Panc1 (cell line): ENCODE data around the gene PRKG1. TPM values are rescaled to one million over a fixed set of nuclear protein-coding genes. Genes with fewer than 3 reads are reported as not detected.

Experiments used
- ATAC-seq: fragments of 200-7000 bp; cut with Tn5 transposase; 2 replicates; pipeline ENCODE4 v1.9.1; 2020; ENCODE audit warnings: mild to moderate bottlenecking, moderate library complexity
- BruUV-seq: library from RNA; stranded (reverse); fragments of 400-500 nt; replicated peaks from 2 replicates; lab custom pipeline; 2021; lab: Mats Ljungman, UMichigan
- CTCF ChIA-PET: fragments of 300-600 bp; sonication (Branson Sonifier 250); formaldehyde crosslinking; loops from one replicate; lab custom pipeline; 2022; ENCODE audit warnings: antibody characterized with exemption; lab: Charles Lee
- POLR2A ChIA-PET: fragments of 300-600 bp; sonication (Branson Sonifier 250); formaldehyde crosslinking; loops from one replicate; lab custom pipeline; 2022; ENCODE audit warnings: antibody characterized with exemption; lab: Charles Lee
- DNase-seq: peaks from one replicate; pipeline ENCODE4 v3.0.0-alpha.2; 2010; ENCODE audit warnings: low read depth, low spot score
- H3K27ac ChIP-seq: 2 replicates; pipeline ENCODE4 v1.5.1; 2011; ENCODE audit warnings: mild to moderate bottlenecking, low read length, inconsistent platforms
- H3K27me3 ChIP-seq: fragments of 200-500 bp; sonication (Bioruptor generic); 2 replicates; pipeline ENCODE4 v1.6.0; 2014; ENCODE audit warnings: low read length, inconsistent platforms; ENCODE audit not compliant: control insufficient read depth, insufficient read depth
- H3K36me3 ChIP-seq: fragments of 200-500 bp; sonication (Bioruptor generic); 2 replicates; pipeline ENCODE4 v1.5.1; 2014; ENCODE audit warnings: inconsistent platforms, mild to moderate bottlenecking, low read length, moderate library complexity; ENCODE audit not compliant: control insufficient read depth, insufficient read depth
- H3K4me1 ChIP-seq: 2 replicates; pipeline ENCODE4 v1.5.1; 2011; ENCODE audit warnings: inconsistent platforms, mild to moderate bottlenecking, low read length, moderate library complexity; ENCODE audit not compliant: control insufficient read depth, insufficient read depth
- H3K4me3 ChIP-seq, 2 experiments: 2 replicates each; pipeline ENCODE4 v1.5.1; 2011 to 2012; ENCODE audit warnings: low read depth in 2 of 2, low read length in 2 of 2, mild to moderate bottlenecking in 2 of 2, inconsistent platforms in 1 of 2, moderate library complexity in 1 of 2
- H3K9me3 ChIP-seq: fragments of 200-500 bp; sonication (Bioruptor generic); 2 replicates; pipeline ENCODE4 v1.5.1; 2014; ENCODE audit warnings: low read depth, mild to moderate bottlenecking, inconsistent platforms, low read length, moderate library complexity; ENCODE audit not compliant: control insufficient read depth, insufficient read depth
- POLR2AphosphoS5 ChIP-seq: IDR thresholded peaks from 2 replicates; pipeline ENCODE4 v1.6.1; 2012; ENCODE audit warnings: mild to moderate bottlenecking, low read depth, low read length, moderate library complexity
- SIN3A ChIP-seq: IDR thresholded peaks from 2 replicates; pipeline ENCODE4 v1.6.1; 2012; ENCODE audit warnings: low read depth, mild to moderate bottlenecking, low read length, moderate library complexity, borderline replicate concordance; ENCODE audit not compliant: insufficient read depth
- TCF7L2 ChIP-seq: IDR thresholded peaks from 2 replicates; pipeline ENCODE4 v1.6.1; 2011; ENCODE audit warnings: mild to moderate bottlenecking, low read depth, low read length, inconsistent platforms
- in situ Hi-C: cut with HindIII; loops from 2 replicates; pipeline ENCODE4 v1.10.0; 2016; ENCODE audit warnings: low sequenced_read_pairs, low pct_unique_long_range_greater_than_20kb
- intact Hi-C: fragments of 100-400 bp; cut with micrococcal nuclease; formaldehyde crosslinking; loops from one replicate; pipeline ENCODE4 v1.10.0; 2022; ENCODE audit not compliant: unreplicated experiment
- total RNA-seq: library from RNA; stranded (reverse); gene quantifications from one replicate; pipeline ENCODE4 v1.2.1, GENCODE V29; 2021; ENCODE audit not compliant: unreplicated experiment
- TF ChIP-seq, protein P1 (sequence below), 2 experiments: IDR thresholded peaks; 2 replicates each; pipeline ENCODE4 v1.6.1; 2011 to 2012; ENCODE audit warnings: low read depth in 2 of 2, control low read depth in 1 of 2, low read length in 1 of 2, mild to moderate bottlenecking in 1 of 2, moderate library complexity in 1 of 2; ENCODE audit not compliant: insufficient read depth in 1 of 2
- TF ChIP-seq, protein P2 (sequence below): fragments of 450-650 bp; IDR thresholded peaks from 2 replicates; pipeline ENCODE4 v1.5.1; 2017; ENCODE audit warnings: mild to moderate bottlenecking

The PRKG1 gene
- total RNA-seq, 1 experiment from 2014 or later = 0.92 TPM

DNA sequence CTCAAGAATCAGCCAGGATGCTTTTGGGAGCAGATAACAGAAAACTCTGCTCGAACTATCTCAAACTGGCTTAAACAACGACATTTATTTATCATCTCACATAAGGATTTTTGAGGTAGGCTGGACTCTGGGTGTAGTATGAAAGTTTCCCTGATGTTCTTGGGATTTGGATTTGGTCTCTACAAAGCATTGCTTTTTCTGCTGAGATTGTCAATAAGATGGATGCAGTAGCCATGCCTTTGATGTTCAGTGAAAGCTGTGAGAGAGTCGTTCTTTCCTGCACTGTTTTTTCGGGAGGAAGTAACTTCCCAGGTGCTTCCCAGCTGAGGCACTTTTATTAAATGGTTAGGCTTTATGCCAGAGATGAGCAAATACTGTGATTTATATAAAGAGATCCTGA is 181.1 kb downstream of the PRKG1 start:
- intact Hi-C loops (no loop called here), in situ Hi-C loops (no loop called here)
- TF ChIP-seq SIN3A = no peak
- no peak for TF ChIP-seq POLR2AphosphoS5
- TF ChIP-seq, protein P1, sequence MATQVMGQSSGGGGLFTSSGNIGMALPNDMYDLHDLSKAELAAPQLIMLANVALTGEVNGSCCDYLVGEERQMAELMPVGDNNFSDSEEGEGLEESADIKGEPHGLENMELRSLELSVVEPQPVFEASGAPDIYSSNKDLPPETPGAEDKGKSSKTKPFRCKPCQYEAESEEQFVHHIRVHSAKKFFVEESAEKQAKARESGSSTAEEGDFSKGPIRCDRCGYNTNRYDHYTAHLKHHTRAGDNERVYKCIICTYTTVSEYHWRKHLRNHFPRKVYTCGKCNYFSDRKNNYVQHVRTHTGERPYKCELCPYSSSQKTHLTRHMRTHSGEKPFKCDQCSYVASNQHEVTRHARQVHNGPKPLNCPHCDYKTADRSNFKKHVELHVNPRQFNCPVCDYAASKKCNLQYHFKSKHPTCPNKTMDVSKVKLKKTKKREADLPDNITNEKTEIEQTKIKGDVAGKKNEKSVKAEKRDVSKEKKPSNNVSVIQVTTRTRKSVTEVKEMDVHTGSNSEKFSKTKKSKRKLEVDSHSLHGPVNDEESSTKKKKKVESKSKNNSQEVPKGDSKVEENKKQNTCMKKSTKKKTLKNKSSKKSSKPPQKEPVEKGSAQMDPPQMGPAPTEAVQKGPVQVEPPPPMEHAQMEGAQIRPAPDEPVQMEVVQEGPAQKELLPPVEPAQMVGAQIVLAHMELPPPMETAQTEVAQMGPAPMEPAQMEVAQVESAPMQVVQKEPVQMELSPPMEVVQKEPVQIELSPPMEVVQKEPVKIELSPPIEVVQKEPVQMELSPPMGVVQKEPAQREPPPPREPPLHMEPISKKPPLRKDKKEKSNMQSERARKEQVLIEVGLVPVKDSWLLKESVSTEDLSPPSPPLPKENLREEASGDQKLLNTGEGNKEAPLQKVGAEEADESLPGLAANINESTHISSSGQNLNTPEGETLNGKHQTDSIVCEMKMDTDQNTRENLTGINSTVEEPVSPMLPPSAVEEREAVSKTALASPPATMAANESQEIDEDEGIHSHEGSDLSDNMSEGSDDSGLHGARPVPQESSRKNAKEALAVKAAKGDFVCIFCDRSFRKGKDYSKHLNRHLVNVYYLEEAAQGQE (IDR thresholded peaks at IDR 0.05; ENCODE audit: insufficient read depth in 1 of 2, low read depth in 2 of 2, low read length in 1 of 2) = no peak
- no peak for TF ChIP-seq TCF7L2
- TF ChIP-seq, protein P2, sequence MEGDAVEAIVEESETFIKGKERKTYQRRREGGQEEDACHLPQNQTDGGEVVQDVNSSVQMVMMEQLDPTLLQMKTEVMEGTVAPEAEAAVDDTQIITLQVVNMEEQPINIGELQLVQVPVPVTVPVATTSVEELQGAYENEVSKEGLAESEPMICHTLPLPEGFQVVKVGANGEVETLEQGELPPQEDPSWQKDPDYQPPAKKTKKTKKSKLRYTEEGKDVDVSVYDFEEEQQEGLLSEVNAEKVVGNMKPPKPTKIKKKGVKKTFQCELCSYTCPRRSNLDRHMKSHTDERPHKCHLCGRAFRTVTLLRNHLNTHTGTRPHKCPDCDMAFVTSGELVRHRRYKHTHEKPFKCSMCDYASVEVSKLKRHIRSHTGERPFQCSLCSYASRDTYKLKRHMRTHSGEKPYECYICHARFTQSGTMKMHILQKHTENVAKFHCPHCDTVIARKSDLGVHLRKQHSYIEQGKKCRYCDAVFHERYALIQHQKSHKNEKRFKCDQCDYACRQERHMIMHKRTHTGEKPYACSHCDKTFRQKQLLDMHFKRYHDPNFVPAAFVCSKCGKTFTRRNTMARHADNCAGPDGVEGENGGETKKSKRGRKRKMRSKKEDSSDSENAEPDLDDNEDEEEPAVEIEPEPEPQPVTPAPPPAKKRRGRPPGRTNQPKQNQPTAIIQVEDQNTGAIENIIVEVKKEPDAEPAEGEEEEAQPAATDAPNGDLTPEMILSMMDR = no peak
- no TSS peak for BruUV-seq
- Histone ChIP-seq H3K36me3 (no peaks in the 10 kb centered on the region), H3K27ac (no peak overlapping the region), H3K9me3 (no peaks in the 10 kb centered on the region), H3K4me1 (no peaks in the 10 kb centered on the region), H3K27me3 (no peaks in the 10 kb centered on the region), H3K4me3 (no peak overlapping the region)
- POLR2A ChIA-PET = no interaction called here
- DNase-seq (no peak), ATAC-seq (no peak)
- CTCF ChIA-PET = no interaction called here

DNA sequence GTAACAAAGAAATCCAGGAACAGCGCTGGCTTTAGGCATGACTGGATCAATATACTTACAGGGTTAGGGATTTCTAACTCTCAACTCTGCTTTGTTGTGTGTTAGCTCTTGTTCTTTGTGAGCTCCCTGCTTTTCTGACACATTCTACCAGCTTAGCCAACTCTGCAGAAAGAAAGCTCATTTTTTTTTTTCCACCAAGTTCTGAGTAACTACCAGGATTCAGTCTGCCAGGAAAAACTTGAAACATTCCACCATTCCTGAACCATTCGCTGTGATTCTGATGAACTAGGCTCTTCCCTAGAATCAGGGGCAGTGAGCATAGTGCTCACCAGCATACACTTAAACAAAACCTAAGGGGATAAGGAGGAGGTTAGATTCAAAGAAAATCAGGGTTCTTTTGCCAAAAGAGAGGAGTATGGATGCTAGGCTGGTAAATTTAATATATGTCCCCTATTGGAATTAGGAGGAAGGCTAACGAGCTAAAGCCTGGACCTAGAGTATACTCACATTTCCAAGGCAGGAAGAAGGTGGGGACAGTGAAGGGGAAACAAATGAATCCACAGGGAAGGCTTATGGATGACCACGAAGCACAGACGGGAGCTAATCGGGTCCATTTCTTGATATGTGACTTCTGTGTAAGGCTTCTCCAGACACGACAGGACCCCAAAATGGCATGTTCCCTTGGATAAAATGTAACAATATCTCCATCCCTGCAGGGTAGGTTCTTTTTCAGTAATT is 183.4 kb downstream of the PRKG1 start:
- no peak overlapping the region for H3K27ac ChIP-seq
- in situ Hi-C loops = no loop called here
- H3K9me3 ChIP-seq = no peaks in the 10 kb centered on the region
- no TSS peak for BruUV-seq
- no peaks in the 10 kb centered on the region for H3K4me1 ChIP-seq
- CTCF ChIA-PET = interaction anchor here (0.6 kb wide), 1 partner anchor 19 kb away, joined by 3 read pairs; no protein-coding TSS in a partner anchor
- no peak overlapping the region for H3K4me3 ChIP-seq
- intact Hi-C loops = no loop called here
- no peaks in the 10 kb centered on the region for H3K27me3 ChIP-seq
- DNase-seq = no peak
- no peak for ATAC-seq
- POLR2A ChIA-PET = no interaction called here
- no peaks in the 10 kb centered on the region for H3K36me3 ChIP-seq
- TF ChIP-seq, protein P2 = no peak
- TF ChIP-seq, protein P1 (IDR thresholded peaks at IDR 0.05; ENCODE audit: insufficient read depth in 1 of 2, low read depth in 2 of 2, low read length in 1 of 2) = no peak
- TF ChIP-seq POLR2AphosphoS5 (no peak), TCF7L2 (no peak), SIN3A (no peak)
